Transverse colon (tissue), 4 donors: ENCODE results near the gene KCTD16. TPM values are rescaled to one million over a fixed set of nuclear protein-coding genes. Genes with fewer than 3 reads are reported as not detected.

Experiments used
- DNase-seq: peaks from one replicate; pipeline ENCODE4 v3.0.0-alpha.2; 2019
- H3K27ac ChIP-seq, 4 donors: fragments of 200-600 bp; sonication (generic); 2 replicates each; pipeline ENCODE4 v1.5.1; 2016 to 2018; ENCODE audit warnings: inconsistent platforms in 4 of 4
- H3K27me3 ChIP-seq: fragments of 200-600 bp; sonication (generic); 2 replicates; pipeline ENCODE4 v1.5.1; 2017; ENCODE audit warnings: inconsistent platforms
- H3K36me3 ChIP-seq, 4 donors: fragments of 200-600 bp; sonication (generic); 2 replicates each; pipeline ENCODE4 v1.5.1; 2017 to 2019; ENCODE audit warnings: inconsistent platforms in 4 of 4
- H3K4me1 ChIP-seq, 4 donors: fragments of 200-600 bp; sonication (generic); 2 replicates each; pipeline ENCODE4 v1.5.1; 2017 to 2020; ENCODE audit warnings: inconsistent platforms in 4 of 4
- H3K4me3 ChIP-seq, 4 donors: fragments of 200-600 bp; sonication (generic); 1 replicate in 1 of 4; 2 replicates in 3 of 4; pipeline versions ENCODE4 v1.5.1 to v1.6.1; 2017 to 2019; ENCODE audit warnings: inconsistent platforms in 4 of 4
- H3K9me3 ChIP-seq, 2 donors: fragments of 200-600 bp; sonication (generic); 2 replicates each; pipeline ENCODE4 v1.5.1; 2017 to 2019; ENCODE audit warnings: inconsistent platforms in 2 of 2
- EP300 ChIP-seq: sonication (generic); formaldehyde crosslinking; IDR thresholded peaks from one replicate; pipeline ENCODE4 v1.6.1; 2017; ENCODE audit warnings: antibody characterized with exemption, low read depth
- POLR2A ChIP-seq: fragments of 450-650 bp; IDR thresholded peaks from one replicate; pipeline ENCODE4 v1.6.1; 2016; ENCODE audit warnings: antibody characterized with exemption, mild to moderate bottlenecking, moderate library complexity
- POLR2AphosphoS5 ChIP-seq, 3 donors: sonication (generic); formaldehyde crosslinking; IDR thresholded peaks; one replicate each; pipeline ENCODE4 v1.6.1; 2016; ENCODE audit warnings: antibody characterized with exemption in 3 of 3
- WGBS, 2 donors: methylation state at CpG; one replicate each; pipeline ENCODE4 v1.1.5; 2018; ENCODE audit warnings: low coverage in 1 of 2; 5-methylcytosine and 5-hydroxymethylcytosine counted together
- in situ Hi-C, 4 donors: fragments of 200-750 bp; cut with MboI; loops; one replicate each; pipeline versions ENCODE4 v1.15.0 to v1.15.1; 2017; ENCODE audit warnings: low sequenced_read_pairs in 3 of 4, low pct_ligation_motif_present in 1 of 4, low pct_unique_long_range_greater_than_20kb in 1 of 4
- intact Hi-C: fragments of 100-400 bp; cut with DNase I; formaldehyde crosslinking; loops from one replicate; pipeline ENCODE4 v1.15.1; 2023; ENCODE audit warnings: low total_unique reads
- total RNA-seq, 4 donors: library from RNA; depleted of rRNA; stranded (reverse); fragments of >200 nt; gene quantifications; one replicate each; pipeline ENCODE4 v1.1.0, GENCODE V29; 2016
- TF ChIP-seq, protein P1 (sequence below), 5 experiments: fragments of 200-600 bp in 3 of 5; fragments of 450-650 bp in 2 of 5; sonication (generic) in 3 of 5; IDR thresholded peaks; 1 replicate in 2 of 5; 2 replicates in 3 of 5; pipeline ENCODE4 v1.5.1; 2016 to 2017; ENCODE audit warnings: antibody characterized with exemption in 5 of 5, inconsistent platforms in 3 of 5, mild to moderate bottlenecking in 2 of 5, moderate library complexity in 1 of 5

Gene KCTD16
- total RNA-seq, 4 donors from 2014 or later, result under 0.01 to 0.14 TPM; not detected in 2

GRCh38 chr5:144510845-144511579, 340.3 kb downstream of the KCTD16 start:
- Histone ChIP-seq H3K27me3 (no peaks in the 10 kb centered on the region), H3K4me1 (no peaks in the 10 kb centered on the region), H3K27ac (no peak overlapping the region), H3K36me3 (no peaks in the 10 kb centered on the region), H3K9me3 (no peaks in the 10 kb centered on the region), H3K4me3 (no peak overlapping the region)
- in situ Hi-C loops, result no loop called here
- intact Hi-C loops, result no loop called here
- WGBS, 2 donors, result 50 to 71% methylated on average over 2 to 10 of the region's 10 CpGs
- no peak for DNase-seq
- TF ChIP-seq, protein P1, sequence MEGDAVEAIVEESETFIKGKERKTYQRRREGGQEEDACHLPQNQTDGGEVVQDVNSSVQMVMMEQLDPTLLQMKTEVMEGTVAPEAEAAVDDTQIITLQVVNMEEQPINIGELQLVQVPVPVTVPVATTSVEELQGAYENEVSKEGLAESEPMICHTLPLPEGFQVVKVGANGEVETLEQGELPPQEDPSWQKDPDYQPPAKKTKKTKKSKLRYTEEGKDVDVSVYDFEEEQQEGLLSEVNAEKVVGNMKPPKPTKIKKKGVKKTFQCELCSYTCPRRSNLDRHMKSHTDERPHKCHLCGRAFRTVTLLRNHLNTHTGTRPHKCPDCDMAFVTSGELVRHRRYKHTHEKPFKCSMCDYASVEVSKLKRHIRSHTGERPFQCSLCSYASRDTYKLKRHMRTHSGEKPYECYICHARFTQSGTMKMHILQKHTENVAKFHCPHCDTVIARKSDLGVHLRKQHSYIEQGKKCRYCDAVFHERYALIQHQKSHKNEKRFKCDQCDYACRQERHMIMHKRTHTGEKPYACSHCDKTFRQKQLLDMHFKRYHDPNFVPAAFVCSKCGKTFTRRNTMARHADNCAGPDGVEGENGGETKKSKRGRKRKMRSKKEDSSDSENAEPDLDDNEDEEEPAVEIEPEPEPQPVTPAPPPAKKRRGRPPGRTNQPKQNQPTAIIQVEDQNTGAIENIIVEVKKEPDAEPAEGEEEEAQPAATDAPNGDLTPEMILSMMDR (IDR thresholded peaks at IDR 0.05), result no peak
- TF ChIP-seq POLR2AphosphoS5 (IDR thresholded peaks at IDR 0.05) (no peak), EP300 (no peak), POLR2A (no peak)

- no peak overlapping the region for H3K4me3 ChIP-seq
- TF ChIP-seq POLR2A, result no peak
- no peak for TF ChIP-seq POLR2AphosphoS5 (IDR thresholded peaks at IDR 0.05)
- intact Hi-C loops (no loop called here), in situ Hi-C loops (no loop called here)
- no peak for DNase-seq
- H3K27me3 ChIP-seq, result no peaks in the 10 kb centered on the region
- no peaks in the 10 kb centered on the region for H3K36me3 ChIP-seq
- no peak overlapping the region for H3K27ac ChIP-seq
- WGBS, 2 donors, result 50 to 72% methylated on average over 2 to 4 of the region's 4 CpGs
- no peaks in the 10 kb centered on the region for H3K4me1 ChIP-seq
- H3K9me3 ChIP-seq, result no peaks in the 10 kb centered on the region
Observed at GRCh38 chr5:144511580-144512072, 341.0 kb downstream of the KCTD16 start.

GRCh38 chr5:144522698-144523097, 352.0 kb downstream of the KCTD16 start:
- DNase-seq, result no peak
- 67% methylated on average over 1 of the region's 1 CpG; no CpG with 5 or more reads in 1 of the 2 donors for WGBS, 2 donors
- no peaks in the 10 kb centered on the region for H3K4me1 ChIP-seq
- H3K4me3 ChIP-seq, result no peak overlapping the region
- H3K9me3 ChIP-seq, result no peaks in the 10 kb centered on the region
- H3K27ac ChIP-seq, result no peak overlapping the region
- no peaks in the 10 kb centered on the region for H3K36me3 ChIP-seq
- TF ChIP-seq EP300, result no peak
- TF ChIP-seq, protein P1 (IDR thresholded peaks at IDR 0.05), result no peak
- no peak for TF ChIP-seq POLR2AphosphoS5 (IDR thresholded peaks at IDR 0.05)
- no peak for TF ChIP-seq POLR2A
- intact Hi-C loops (no loop called here), in situ Hi-C loops (no loop called here)
- no peaks in the 10 kb centered on the region for H3K27me3 ChIP-seq

- H3K9me3 ChIP-seq, result no peaks in the 10 kb centered on the region
- no peak for DNase-seq
- no peaks in the 10 kb centered on the region for H3K27me3 ChIP-seq
- H3K36me3 ChIP-seq, result no peaks in the 10 kb centered on the region
- WGBS, 2 donors, result 24 to 71% methylated on average over 1 of the region's 1 CpG
- TF ChIP-seq, protein P1 (IDR thresholded peaks at IDR 0.05), result no peak
- no peak for TF ChIP-seq EP300
- no peak for TF ChIP-seq POLR2AphosphoS5 (IDR thresholded peaks at IDR 0.05)
- H3K4me1 ChIP-seq, result no peaks in the 10 kb centered on the region
- no peak overlapping the region for H3K27ac ChIP-seq
- in situ Hi-C loops, result no loop called here
- intact Hi-C loops, result no loop called here
- no peak overlapping the region for H3K4me3 ChIP-seq
Observed at GRCh38 chr5:144525000-144525399, 354.3 kb downstream of the KCTD16 start.
